Activated CD4-positive, alpha-beta T cell treated with anti-CD3 and anti-CD28 coated beads for 36 hours (primary cell): ENCODE measurements around the gene PRR14L. TPM values are rescaled to one million over a fixed set of nuclear protein-coding genes. Genes with fewer than 3 reads are reported as not detected.
"Not testable (repeated sequence)": the region's sequence is repeated elsewhere in the genome, so short reads cannot be mapped to it uniquely, and the experiment has no call there.

Experiments used
- ATAC-seq: fragments of 200-7000 bp; cut with Tn5 transposase; one replicate; pipeline ENCODE4 v1.10.0; 2021; ENCODE audit warnings: mild to moderate bottlenecking, moderate library complexity
- CTCF ChIA-PET: fragments of 350-600 bp; sonication (Branson Sonifier 250); formaldehyde crosslinking; loops from one replicate; lab custom pipeline; 2021; ENCODE audit warnings: antibody characterized with exemption; lab: Charles Lee
- POLR2A ChIA-PET: fragments of 350-600 bp; sonication (Branson Sonifier 250); formaldehyde crosslinking; loops from one replicate; lab custom pipeline; 2021; ENCODE audit warnings: antibody characterized with exemption, inconsistent platforms; lab: Charles Lee
- DNase-seq: peaks from one replicate; pipeline ENCODE4 v3.0.0-alpha.2; 2020
- H3K27ac Mint-ChIP-seq: one replicate; pipeline ENCODE4 v1.8.0; 2021; ENCODE audit warnings: mixed read lengths
- H3K27me3 Mint-ChIP-seq: one replicate; pipeline ENCODE4 v1.8.0; 2021; ENCODE audit warnings: mixed read lengths
- H3K36me3 Mint-ChIP-seq: one replicate; pipeline ENCODE4 v1.8.0; 2021; ENCODE audit warnings: low read depth, mixed read lengths
- H3K4me1 Mint-ChIP-seq: one replicate; pipeline ENCODE4 v1.8.0; 2021; ENCODE audit warnings: mixed read lengths
- H3K4me3 Mint-ChIP-seq: one replicate; pipeline ENCODE4 v1.8.0; 2021; ENCODE audit warnings: mild to moderate bottlenecking, moderate library complexity, mixed read lengths
- H3K9me3 Mint-ChIP-seq: one replicate; pipeline ENCODE4 v1.8.0; 2021; ENCODE audit warnings: low read depth, mixed read lengths
- intact Hi-C, 2 experiments: fragments of 100-400 bp; cut with DNase I in 1 of 2; cut with micrococcal nuclease in 1 of 2; formaldehyde crosslinking; loops; one replicate each; pipeline versions ENCODE4 v1.14.2 to v1.15.1; 2022 to 2024; cut with DNase I, micrococcal nuclease
- total RNA-seq, 2 experiments: library from RNA; stranded (reverse); gene quantifications; one replicate each; pipeline ENCODE4 v1.2.3, GENCODE V29; 2021

The PRR14L gene
- total RNA-seq, 2 experiments from 2014 or later: 48.2 to 52.2 TPM

DNA sequence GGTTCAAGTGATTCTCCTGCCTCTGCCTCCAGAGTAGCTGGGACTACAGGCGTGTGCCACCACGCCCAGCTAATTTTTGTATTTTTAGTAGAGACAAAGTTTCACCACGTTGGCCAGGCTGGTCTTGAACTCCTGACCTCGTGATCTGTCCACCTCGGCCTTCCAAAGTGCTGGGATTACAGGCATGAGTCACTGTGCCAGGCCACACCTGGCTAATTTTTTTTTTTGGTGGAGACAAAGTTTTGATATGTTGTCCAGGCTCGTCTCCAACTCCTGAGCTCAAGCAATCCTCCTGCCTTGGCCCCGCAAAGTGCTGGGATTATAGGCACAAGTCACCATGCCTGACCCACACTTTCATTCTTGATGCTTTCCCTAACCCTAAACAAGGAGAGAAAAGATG, 9.6 kb downstream of the PRR14L start:
- intact Hi-C loops: loop anchor here in 1 of 2 experiments (5.0 kb wide), 1 partner anchor 43 kb away; no protein-coding TSS in a partner anchor
- POLR2A ChIA-PET: interaction anchor here (0.7 kb wide), 1 partner anchor 43 kb away, joined by 4 read pairs; no protein-coding TSS in a partner anchor
- H3K27me3 Mint-ChIP-seq, ATAC-seq, CTCF ChIA-PET, H3K4me3 Mint-ChIP-seq, DNase-seq, H3K9me3 Mint-ChIP-seq: not testable (repeated sequence)
- Mint-ChIP-seq H3K27ac (peak overlapping the region; percentile 29), H3K36me3 (peaks cover 39% of the 10 kb centered on the region), H3K4me1 (peaks cover 40% of the 10 kb centered on the region)

DNA sequence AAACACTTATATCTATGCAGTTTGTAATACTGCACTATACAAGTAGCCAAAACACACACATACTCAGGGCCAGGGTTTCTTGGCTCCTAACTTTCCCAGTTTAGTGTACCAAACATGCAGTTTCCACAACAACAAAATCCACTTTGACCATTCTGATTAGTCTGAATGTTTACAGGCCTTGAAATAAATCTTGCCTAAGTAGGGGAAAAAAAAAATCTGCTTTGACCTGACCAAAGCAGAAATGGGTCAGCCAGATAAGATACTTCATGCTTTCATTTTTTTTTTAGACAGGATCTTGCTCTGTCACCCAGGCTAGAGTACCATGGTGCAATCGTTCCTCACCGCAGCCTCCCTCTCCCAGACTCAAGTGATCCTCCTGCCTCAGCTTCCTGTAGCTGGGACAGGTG, 10.1 kb downstream of the PRR14L start:
- Mint-ChIP-seq H3K27ac (peak overlapping the region; percentile 34), H3K4me3 (no peak overlapping the region), H3K36me3 (peaks cover 41% of the 10 kb centered on the region), H3K9me3 (no peaks in the 10 kb centered on the region), H3K4me1 (peaks cover 40% of the 10 kb centered on the region), H3K27me3 (no peaks in the 10 kb centered on the region)
- CTCF ChIA-PET: interaction anchor here (0.6 to 0.7 kb wide), 2 partner anchors 127 to 211 kb away, joined by 3 read pairs; no protein-coding TSS in a partner anchor
- no peak for ATAC-seq
- intact Hi-C loops: loop anchor here in 1 of 2 experiments (5.0 kb wide), 1 partner anchor 42 kb away; no protein-coding TSS in a partner anchor
- POLR2A ChIA-PET: interaction anchor here (0.7 kb wide), 1 partner anchor 43 kb away, joined by 4 read pairs; no protein-coding TSS in a partner anchor
- no peak for DNase-seq

DNA sequence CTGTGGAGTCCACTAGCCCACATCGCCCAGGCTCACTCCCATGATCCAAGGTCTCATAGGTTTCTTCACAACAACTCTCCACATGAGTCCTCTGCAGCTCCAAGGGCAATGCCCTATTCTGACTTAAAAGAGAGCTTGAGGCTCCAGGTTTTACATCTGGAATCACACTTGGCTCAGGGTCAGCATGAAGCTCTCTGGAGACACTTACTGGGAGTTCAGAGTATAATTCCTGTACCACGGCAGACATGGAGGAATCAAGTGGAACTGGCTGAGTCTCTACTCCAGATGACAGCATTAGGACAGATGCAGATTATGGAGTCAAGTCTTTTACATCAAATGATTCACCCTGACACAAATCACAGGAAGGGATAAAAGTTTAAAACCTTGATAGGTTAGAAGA, 11.4 kb downstream of the PRR14L start:
- H3K4me3 Mint-ChIP-seq: no peak overlapping the region
- H3K9me3 Mint-ChIP-seq: no peaks in the 10 kb centered on the region
- H3K4me1 Mint-ChIP-seq: peaks cover 47% of the 10 kb centered on the region
- ATAC-seq: no peak
- CTCF ChIA-PET: interaction anchor here (0.6 to 0.9 kb wide), 2 partner anchors 9 to 112 kb away, joined by 3 to 4 read pairs; no protein-coding TSS in a partner anchor
- no peak for DNase-seq
- H3K36me3 Mint-ChIP-seq: peaks cover 46% of the 10 kb centered on the region
- POLR2A ChIA-PET: interaction anchor here (0.6 kb wide), 1 partner anchor 8 kb away, joined by 3 read pairs; no protein-coding TSS in a partner anchor
- peak overlapping the region; percentile 20 for H3K27ac Mint-ChIP-seq
- no peaks in the 10 kb centered on the region for H3K27me3 Mint-ChIP-seq
- intact Hi-C loops: no loop called here

DNA sequence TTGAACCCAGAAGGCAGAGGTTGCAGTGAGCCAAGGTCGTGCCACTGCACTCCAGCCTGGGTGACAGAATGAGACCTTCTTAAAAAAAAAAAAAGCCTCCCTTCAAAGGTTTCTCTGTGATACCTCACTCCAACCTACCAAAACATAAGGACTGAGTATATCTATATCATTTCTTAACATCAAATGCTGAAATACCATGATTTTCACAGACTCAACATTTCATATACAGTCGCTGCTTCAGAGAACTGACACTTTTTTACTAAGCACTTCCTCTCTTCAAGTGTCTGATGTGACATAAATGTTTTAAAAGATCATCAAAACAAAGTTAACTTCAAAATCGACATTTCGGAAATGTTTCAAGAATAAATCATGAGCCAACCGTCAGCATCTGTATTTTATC, 12.0 kb downstream of the PRR14L start:
- no peaks in the 10 kb centered on the region for H3K9me3 Mint-ChIP-seq
- CTCF ChIA-PET: interaction anchor here (0.6 to 0.9 kb wide), 2 partner anchors 10 to 111 kb away, joined by 3 to 4 read pairs; no protein-coding TSS in a partner anchor
- ATAC-seq (peak; percentile 66), DNase-seq (no peak)
- intact Hi-C loops: no loop called here
- peak overlapping the region; percentile 20 for H3K27ac Mint-ChIP-seq
- POLR2A ChIA-PET: no interaction called here
- H3K36me3 Mint-ChIP-seq: peaks cover 48% of the 10 kb centered on the region
- no peaks in the 10 kb centered on the region for H3K27me3 Mint-ChIP-seq
- H3K4me1 Mint-ChIP-seq: peaks cover 51% of the 10 kb centered on the region
- H3K4me3 Mint-ChIP-seq: no peak overlapping the region

DNA sequence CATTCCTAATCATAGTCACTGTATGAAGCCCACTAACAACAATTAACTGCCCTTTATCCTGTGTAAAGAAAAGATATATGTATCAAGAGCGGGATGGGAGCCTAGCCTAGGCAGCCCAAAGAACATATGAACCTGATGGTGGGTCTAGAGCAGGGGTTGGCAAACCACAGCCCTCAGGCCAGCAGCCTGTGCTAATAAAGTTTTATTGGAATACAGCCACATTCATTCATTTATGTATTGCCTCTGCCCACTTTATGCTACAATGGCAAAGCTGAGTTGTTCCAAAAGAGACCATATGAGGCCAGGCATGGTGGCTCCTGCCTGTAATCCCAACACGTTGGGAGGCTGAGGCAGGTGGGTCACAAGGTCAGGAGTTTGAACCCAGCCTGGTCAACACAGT, 13.5 kb downstream of the PRR14L start:
- POLR2A ChIA-PET: no interaction called here
- ATAC-seq (no peak), DNase-seq (no peak)
- Mint-ChIP-seq H3K27ac (no peak overlapping the region), H3K9me3 (no peaks in the 10 kb centered on the region), H3K36me3 (peaks cover 41% of the 10 kb centered on the region), H3K4me1 (peaks cover 45% of the 10 kb centered on the region), H3K4me3 (no peak overlapping the region), H3K27me3 (no peaks in the 10 kb centered on the region)
- CTCF ChIA-PET: no interaction called here
- intact Hi-C loops: no loop called here

DNA sequence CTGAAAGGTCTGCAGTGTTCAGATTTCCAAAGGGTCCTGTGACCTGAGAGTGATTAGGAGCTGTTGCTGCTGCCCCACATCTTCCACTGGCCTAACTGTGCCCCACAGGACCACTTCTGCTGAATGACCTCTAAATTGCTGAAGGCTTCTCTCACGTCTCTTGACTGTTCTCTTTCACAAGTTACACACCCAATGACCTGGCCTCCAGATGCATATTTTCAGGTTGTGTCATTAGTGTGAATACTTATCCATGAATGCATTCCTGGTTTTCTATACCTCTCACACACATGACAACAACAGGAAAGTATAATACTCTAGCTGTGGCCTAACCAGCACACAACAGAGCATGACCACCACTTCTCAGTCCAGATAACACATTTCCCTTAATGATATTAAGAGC, 15.4 kb downstream of the PRR14L start:
- no peak overlapping the region for H3K4me3 Mint-ChIP-seq
- ChIA-PET POLR2A (no interaction called here), CTCF (no interaction called here)
- peaks cover 36% of the 10 kb centered on the region for H3K36me3 Mint-ChIP-seq
- intact Hi-C loops: no loop called here
- H3K27me3 Mint-ChIP-seq: no peaks in the 10 kb centered on the region
- DNase-seq (no peak), ATAC-seq (no peak)
- peaks cover 40% of the 10 kb centered on the region for H3K4me1 Mint-ChIP-seq
- no peak overlapping the region for H3K27ac Mint-ChIP-seq
- H3K9me3 Mint-ChIP-seq: no peaks in the 10 kb centered on the region

DNA sequence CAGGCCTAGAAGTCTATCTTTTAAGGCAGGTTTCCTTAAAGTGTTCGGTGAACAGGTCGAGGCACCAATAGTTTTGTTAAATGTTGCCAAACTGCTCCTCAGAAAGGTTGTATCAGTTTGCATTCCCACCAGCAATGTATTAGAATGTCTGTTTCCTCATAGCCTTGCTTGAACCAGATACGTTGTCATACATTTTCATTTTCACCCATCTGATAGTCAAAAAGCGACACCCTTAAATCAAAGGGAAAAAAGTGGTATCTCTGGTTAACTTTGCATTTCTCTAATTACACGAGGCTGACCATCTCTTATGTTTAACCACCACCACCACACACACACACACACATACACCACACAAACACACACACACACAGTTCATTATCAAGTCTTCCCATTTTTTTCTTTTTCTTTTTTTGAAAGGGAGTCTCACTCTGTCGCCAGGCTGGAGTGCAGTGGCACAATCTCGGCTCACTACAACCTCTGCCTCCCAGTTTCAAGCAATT, 16.3 kb downstream of the PRR14L start:
- Mint-ChIP-seq H3K4me1 (peaks cover 33% of the 10 kb centered on the region), H3K9me3 (no peaks in the 10 kb centered on the region), H3K36me3 (peaks cover 30% of the 10 kb centered on the region), H3K27me3 (no peaks in the 10 kb centered on the region), H3K27ac (peak overlapping the region; percentile 16), H3K4me3 (no peak overlapping the region)
- ATAC-seq: peak; percentile 33
- CTCF ChIA-PET: interaction anchor here (0.7 kb wide), 1 partner anchor 28 kb away, joined by 3 read pairs; no protein-coding TSS in a partner anchor
- intact Hi-C loops: no loop called here
- POLR2A ChIA-PET: no interaction called here
- DNase-seq: no peak

DNA sequence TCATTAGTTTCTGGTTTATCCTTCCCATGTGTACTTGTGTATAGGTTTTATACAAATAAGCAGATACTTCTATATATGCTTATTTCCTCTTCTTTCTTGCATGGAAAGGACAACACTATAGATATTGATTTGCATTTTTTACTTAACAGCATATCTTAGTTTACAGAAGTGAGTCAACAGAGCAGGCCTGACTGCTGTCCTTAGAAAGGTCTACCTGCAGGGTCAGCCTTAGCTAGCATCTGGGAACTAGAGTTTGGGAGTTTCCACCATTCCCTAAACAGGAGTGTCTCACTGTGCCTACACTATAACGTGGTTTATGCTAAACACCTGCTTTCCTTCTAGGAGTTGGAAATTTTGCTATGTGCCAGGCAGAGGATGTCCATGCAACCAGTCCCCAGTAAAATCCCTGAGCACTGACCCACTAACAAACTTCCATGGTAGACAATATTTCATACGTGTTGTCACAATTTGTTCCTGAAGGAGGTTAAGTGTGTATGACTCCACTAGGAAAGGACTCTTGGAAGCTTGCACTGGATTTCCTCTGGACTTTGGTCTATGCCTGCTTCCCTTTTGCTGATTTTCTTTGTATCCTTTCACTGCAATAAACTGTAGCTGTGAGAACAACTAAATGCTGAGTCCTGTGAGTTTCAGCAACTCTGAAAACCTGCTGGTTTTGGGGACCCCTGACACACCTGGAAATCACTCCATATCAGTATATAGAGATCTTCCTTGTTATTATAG, 17.7 kb downstream of the PRR14L start:
- POLR2A ChIA-PET: no interaction called here
- intact Hi-C loops: no loop called here
- H3K4me1 Mint-ChIP-seq: peaks cover 21% of the 10 kb centered on the region
- no peaks in the 10 kb centered on the region for H3K9me3 Mint-ChIP-seq
- DNase-seq: no peak
- H3K27me3 Mint-ChIP-seq: no peaks in the 10 kb centered on the region
- no peak overlapping the region for H3K27ac Mint-ChIP-seq
- peaks cover 25% of the 10 kb centered on the region for H3K36me3 Mint-ChIP-seq
- CTCF ChIA-PET: no interaction called here
- no peak overlapping the region for H3K4me3 Mint-ChIP-seq
- no peak for ATAC-seq

DNA sequence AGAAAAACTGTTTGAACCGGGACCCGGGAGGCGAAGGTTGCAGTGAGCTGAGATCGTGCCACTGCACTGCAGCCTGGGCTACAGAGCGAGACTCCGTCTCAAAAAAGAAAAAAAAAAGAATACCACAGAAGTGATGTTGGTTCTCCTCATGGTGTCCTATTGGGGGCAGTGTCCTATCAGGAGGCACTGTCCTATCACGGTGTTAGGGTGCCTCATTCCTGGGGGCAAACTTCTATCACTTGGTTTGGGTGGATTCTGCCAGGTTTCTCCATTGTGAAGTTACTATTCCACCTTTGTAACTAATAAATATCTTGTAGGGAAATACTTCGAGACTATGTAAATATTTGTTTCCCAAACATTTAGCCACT, 19.6 kb downstream of the PRR14L start:
- Mint-ChIP-seq H3K4me1 (peaks cover 21% of the 10 kb centered on the region), H3K9me3 (no peaks in the 10 kb centered on the region), H3K27ac (no peak overlapping the region), H3K27me3 (no peaks in the 10 kb centered on the region), H3K4me3 (no peak overlapping the region), H3K36me3 (peaks cover 24% of the 10 kb centered on the region)
- ATAC-seq: no peak
- intact Hi-C loops: no loop called here
- CTCF ChIA-PET: interaction anchor here (0.7 kb wide), 1 partner anchor 124 kb away, joined by 3 read pairs; no protein-coding TSS in a partner anchor
- POLR2A ChIA-PET: interaction anchor here (0.5 to 0.7 kb wide), 2 partner anchors 46 to 67 kb away, joined by 3 read pairs; no protein-coding TSS in a partner anchor
- DNase-seq: no peak

DNA sequence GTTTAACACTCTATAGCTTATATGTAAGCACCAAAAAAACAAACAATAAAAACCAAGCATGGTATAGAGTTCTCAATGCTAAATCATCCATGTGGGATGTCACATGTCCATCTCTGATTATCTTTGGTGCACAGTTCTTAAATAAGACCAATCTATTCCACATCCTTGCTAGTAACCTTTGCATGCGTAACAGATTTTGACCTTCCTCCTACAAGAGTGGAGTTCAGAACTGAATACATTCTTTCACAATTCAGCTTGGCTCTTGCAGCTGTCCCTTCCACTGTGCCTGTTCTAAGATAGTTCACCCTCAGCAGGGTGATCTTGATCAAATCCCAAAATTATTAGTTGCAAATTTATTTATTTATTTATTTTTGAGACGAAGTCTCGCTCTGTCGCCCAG, 21.1 kb downstream of the PRR14L start:
- ChIA-PET POLR2A (no interaction called here), CTCF (interaction anchor here (1.0 kb wide), 1 partner anchor 63 kb away, joined by 4 read pairs; no protein-coding TSS in a partner anchor)
- Mint-ChIP-seq H3K4me1 (peaks cover 11% of the 10 kb centered on the region), H3K9me3 (no peaks in the 10 kb centered on the region), H3K27ac (no peak overlapping the region), H3K27me3 (no peaks in the 10 kb centered on the region), H3K4me3 (no peak overlapping the region), H3K36me3 (peaks cover 16% of the 10 kb centered on the region)
- no peak for ATAC-seq
- intact Hi-C loops: no loop called here
- DNase-seq: no peak

DNA sequence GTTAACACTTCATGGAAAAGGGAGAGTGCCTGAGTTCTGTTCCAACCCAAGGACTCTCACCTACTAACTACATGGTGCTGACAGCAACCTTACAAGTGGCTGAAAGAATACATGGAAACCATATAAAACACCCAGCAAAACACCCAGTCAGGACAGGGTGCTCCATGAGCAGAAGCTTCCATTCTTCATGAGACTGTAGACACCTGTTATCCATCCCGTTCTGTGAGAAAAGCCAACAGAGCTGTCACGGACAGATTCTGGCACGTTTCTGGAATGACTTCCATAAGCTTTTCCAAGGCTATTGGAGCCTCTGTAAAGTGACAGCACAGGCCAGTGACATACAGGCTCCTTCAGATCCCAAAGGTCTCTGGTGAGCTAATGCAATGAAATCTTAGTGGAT, 23.2 kb downstream of the PRR14L start:
- H3K27me3 Mint-ChIP-seq: no peaks in the 10 kb centered on the region
- intact Hi-C loops: no loop called here
- peaks cover 13% of the 10 kb centered on the region for H3K36me3 Mint-ChIP-seq
- H3K4me1 Mint-ChIP-seq: no peaks in the 10 kb centered on the region
- POLR2A ChIA-PET: no interaction called here
- ATAC-seq (no peak), DNase-seq (no peak)
- no peak overlapping the region for H3K27ac Mint-ChIP-seq
- no peaks in the 10 kb centered on the region for H3K9me3 Mint-ChIP-seq
- CTCF ChIA-PET: interaction anchor here (0.7 kb wide), 1 partner anchor 78 kb away, joined by 3 read pairs; no protein-coding TSS in a partner anchor
- H3K4me3 Mint-ChIP-seq: no peak overlapping the region
